D341Med (cell line): ENCODE results near the gene JUN.

Experiments used
- DNase-seq: peaks from one replicate; pipeline ENCODE4 v3.0.0; 2012; ENCODE audit warnings: low spot score

The JUN gene

DNA sequence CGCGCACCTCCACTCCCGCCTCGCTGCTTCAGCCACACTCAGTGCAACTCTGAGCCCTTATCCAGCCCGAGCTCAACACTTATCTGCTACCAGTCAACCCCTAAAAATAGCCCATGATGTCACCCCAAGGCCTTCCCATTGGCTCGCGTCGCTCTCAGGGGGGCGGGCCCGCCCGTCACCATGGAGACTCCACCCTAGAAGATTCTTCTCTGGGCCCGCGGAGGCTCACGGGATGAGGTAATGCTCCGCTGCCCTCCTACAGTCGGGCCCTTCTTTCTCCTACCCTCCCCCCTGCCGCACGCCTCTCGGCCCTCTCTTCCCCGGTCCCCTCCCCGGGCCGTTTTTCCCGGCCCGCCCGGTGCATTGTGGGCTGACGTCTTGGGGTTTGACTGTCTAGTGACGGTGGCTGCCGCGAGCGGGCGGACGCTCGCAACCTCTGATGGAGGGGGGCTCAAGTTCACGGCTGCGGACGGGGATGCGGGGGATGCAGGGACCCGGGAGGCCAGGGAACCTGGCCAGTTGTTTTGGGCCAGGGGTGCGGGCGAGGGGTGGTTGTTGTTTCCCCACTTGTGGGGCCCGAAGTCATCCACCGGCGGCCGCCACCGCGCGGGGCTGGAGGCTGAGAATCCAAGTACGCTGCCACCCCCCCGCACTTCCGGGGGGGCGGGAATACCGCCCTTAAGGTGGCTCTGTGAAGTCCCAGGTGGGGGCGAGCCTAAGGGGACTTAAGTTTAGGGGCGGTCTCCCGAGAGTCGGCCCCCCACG, at the start of gene JUN:
TSS of gene JUN (minus strand) at position 55 of the 765 bp plus-strand sequence. CDS start 977 bp downstream, outside the sequence.
- peak; percentile 94 for DNase-seq

DNA sequence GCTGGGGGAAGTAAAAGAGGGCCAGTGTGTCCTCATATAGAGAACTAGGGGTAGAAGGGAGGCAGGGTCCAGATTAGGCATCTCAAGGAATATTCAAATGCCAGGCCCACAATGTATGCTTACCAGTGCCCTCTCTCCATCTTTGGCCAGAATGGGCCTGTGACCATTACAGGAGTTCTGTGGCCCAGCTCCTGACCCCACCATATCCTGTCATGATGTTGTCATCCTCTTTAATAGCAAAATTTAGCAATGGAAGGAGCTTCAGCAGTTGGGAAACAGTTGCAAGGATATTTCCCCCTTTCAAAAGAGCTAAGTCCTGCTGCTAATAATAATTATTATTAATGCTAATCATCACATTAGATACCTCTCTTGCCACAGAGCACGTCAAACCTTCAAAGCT, 49.3 kb upstream of the JUN start:
- no peak for DNase-seq

DNA sequence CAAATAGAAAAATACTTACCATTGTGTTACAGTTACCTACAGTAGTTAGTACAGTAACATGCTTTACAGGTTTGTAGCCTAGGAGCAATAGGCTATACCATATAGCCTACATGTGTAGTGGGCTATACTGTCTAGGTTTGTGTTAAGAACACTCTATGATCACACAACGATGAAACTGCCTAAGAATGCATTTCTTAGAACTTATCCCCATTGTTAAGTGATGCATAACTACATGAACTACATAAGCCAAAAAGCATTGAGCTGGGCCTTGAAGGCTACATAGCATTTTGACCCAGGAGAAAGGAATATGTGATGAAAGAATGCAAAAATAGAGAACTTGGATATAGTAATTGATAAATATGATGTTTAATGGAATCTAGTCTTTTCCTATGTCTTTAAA, 46.4 kb upstream of the JUN start:
- DNase-seq, result no peak

DNA sequence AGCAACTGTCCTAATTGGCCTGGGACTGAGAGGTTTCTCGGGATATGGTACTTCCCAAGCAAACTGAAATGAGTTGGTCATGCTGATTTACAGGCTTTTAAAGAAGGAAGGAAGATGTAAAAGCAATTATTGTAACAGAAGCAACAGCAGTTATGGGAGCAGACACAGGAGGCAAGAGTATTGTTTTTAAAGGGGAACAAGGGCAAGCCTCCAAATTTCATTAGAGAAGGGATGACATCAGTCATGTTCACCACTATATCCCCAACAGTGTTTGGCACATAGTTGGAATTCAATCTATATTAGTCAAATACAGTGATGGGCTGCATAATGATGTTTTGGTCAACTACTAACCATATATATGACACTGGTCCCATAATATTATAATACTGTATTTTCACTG, 46.0 kb upstream of the JUN start:
- no peak for DNase-seq

DNA sequence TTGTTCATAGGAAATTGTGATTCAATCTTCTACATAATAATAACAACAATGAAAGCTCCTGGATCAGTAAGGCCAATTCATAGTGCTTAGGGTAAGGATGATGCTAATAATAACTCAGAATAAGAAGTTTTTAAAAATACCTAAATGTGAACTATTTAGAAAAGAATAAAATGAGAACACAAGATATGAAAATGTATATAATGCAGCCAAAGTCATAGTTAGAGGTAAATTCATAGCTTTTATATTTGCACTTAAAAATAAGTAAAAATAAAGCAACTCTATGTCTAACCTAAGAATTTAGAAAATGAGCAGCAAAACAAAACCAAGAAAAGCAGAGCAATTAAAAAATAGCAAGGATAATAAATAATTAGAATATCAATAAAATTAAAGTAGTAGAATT, 43.5 kb upstream of the JUN start:
- DNase-seq, result no peak

DNA sequence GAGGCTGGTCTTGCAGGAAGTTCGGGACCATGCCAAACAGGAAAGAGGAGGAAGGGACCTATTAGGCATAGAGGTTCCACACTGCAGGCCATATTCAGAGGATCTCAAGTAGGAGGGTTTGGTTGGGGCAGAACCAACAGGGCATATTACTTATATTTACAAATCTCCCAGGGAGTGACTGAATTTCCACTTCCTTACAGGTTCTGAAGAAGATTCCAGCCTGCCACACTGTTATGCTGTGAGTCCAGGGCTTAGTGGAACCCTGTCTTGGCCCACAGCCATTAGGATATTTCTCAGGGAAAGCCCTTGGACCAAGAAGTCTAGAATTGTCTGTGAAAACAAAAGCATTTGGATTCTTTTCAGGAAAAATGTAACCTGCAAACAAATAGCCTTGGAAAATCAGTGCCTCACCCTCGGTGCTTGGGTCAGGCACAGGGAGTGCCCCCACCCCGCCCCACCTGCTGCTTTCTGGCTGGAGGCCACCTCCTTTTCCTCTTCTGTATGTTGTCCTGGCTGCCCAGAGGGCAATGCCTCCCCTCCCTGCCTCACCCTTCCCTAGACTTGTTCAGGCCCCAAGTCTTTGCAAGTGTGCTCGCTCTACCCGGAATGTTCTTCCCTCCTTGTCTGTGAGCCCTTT, 41.0 kb upstream of the JUN start:
- no peak for DNase-seq

DNA sequence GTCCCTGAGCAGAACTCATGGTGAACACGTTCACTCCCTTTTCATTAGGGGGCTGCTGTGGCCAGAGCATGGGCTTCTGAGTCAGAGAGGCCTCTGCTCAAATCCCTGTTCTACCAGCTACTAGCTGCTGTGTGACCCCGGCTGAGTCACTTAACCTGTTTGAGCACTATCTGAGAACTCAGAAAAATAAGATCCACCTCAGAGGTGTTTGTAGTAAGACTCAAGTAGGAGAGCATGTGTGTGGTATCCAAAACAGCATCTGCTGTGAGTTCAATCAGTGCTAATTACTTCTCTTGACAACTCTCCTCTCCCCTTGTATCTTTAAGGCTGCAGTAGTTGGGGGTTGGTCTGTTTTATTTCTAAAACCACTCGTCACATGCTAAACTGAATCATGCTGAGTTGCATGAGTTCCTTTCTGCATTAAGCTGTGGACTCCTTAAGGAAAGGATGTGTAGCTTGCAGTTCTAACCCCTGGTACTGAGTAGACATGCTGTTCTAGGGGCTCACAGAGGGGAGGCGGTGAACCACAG, 39.7 kb upstream of the JUN start:
- DNase-seq, result no peak

DNA sequence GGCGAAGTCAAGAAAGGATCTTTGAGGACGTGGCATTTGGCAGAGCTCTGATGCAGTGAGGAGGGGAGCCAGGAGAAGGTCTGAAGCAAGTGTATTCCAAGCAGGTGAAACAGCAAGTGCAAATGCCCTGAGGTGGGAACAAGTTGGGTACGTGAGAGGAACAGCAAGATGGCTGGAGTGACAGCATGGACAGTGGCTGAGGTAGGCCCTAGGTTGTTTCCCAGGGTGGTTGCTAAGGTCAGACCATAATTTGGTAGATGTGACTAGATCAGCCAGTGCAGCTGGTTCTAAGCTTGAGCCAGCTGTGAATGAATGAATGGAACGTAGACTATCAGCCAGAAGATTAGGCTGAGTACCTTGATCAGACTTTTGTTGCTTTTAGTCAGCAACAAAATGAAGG, 37.5 kb upstream of the JUN start:
- DNase-seq, result no peak

DNA sequence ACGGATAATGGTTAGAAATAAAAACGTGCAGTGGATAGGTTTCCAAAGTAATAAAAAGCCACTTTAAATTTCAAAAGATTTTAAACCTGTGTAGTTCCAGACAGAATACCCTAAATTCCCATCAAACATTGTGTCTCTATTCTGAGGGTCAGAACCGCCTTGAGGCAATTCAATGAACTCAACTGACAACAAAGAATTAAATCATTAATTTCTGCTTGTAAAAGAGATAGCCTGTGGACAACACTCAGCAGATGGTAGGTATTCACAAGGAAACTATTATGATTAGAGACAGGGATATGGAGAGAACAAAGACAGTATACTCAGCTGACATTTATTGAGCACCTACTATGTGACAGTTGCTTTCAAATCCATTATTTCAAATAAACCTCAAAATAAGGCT, 35.1 kb upstream of the JUN start:
- DNase-seq, result no peak

DNA sequence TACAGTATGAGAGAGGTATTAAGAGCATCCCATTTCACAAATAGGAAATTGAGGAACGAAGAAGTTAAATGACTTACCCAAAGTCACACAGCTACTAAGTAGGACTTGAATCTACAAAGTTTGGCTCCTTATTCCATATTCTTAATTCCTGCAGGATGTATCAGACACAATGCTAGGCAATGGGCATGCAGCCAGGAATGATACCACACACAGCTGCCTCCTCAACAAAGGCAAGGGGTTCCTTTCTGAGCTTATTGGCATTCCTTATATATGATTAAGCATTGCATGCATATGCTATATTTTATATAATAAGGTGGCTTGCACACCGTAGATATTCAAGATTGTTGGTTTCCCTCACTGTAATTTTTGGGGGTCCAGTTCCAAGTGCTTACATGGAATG, 34.2 kb upstream of the JUN start:
- DNase-seq, result no peak

DNA sequence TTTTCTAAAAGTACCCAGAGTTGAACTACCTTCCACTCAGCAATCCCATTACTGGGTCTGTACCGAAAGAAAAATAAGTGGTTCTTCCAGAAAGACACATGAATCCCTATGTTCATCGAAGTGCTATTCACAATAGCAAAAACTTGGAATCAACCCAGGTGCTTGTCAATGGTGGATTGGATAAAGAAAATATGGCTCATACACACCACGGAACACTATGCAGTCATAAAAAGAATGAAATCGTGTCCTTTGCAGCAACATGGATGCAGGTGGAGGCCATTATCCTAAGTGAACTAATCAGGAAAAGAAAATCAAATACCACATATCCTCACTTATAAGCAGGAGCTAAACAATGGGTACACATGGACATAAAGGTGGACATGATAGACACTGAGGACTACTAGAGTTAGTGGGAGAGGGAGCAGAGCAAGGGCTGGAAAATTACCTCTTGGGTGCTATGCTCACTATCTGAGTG, 32.9 kb upstream of the JUN start:
- DNase-seq, result no peak

DNA sequence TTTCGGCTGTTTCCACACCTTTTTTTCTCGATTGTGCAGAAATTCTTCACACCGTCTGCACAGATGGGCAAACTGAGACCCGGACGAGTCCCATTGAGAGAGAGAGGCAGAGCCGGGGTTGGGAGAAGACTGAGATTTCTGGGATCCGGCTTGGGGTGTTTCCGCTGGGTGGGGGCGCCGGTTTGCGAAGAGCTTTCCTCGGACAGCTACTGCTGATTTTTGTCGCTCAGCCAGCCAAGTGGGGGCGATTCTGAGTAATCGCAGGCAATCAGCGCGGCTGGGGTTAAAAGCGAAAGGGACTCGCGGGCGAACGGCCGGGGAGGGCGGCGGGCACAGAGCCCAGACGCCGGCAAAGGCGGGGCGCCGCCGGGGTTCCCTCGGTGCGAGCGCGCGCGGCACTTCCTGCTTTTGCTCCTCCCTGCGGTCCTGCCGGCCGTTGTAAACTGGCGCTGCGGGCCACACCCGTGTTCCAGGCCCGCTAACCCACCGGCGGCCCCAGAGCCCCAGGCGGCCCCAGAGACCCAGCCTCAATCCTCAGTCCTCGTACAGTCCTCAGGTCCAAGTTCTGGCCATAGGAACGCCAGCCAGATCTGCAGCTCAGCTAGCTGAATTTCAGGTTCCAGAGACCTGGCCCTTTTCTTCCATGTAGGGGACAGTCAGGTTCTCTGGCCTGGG, 32.4 kb upstream of the JUN start:
- peak; percentile 70 for DNase-seq

DNA sequence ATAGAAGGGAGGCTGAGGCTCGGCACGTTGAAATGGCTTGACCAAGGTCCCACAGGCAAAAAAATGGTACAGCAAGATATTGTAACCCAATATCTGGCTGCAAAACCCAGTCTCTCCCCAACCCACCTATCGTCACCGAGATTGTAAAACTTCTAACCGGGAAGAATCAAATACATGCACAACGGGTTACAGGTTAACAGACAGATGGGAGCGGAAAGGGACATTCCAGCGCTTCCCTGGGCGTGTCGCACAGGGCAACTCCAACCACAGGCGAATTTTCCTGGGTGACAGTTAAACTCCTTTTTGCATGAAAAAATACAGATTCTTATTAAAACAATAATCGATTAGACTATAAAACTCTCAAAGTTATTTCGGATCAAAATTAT, 31.8 kb upstream of the JUN start:
- DNase-seq, result no peak

DNA sequence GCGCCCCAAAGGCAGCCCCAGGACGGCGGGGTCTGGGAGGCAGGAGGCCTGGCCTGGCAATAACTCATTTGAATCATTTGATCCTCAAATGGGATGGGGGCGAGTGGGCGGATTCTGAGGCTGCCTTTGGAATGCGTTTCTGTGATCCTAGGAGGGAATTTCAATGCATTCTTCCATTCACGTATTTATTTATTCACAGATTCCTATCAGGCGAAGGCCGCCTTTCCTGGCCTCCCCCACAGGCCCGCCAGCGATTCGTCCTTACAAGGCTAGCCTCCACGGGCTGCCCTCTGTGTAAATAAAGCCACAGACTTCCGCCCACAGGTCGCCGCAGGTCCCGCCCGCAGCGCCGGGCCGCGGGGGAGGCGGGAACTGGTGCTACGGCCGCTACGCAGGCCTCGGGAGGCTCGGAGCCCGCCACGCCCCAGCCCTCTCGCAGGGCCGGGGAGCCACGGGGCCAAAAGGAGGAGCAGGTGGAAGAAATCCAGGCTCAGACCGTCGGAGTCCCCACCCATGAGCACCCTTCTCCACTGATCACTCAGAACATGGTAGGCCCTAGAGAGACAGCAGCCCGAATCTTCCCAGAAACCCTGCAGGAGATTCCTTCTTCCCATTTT, 31.3 kb upstream of the JUN start:
- DNase-seq, result peak; percentile 30

DNA sequence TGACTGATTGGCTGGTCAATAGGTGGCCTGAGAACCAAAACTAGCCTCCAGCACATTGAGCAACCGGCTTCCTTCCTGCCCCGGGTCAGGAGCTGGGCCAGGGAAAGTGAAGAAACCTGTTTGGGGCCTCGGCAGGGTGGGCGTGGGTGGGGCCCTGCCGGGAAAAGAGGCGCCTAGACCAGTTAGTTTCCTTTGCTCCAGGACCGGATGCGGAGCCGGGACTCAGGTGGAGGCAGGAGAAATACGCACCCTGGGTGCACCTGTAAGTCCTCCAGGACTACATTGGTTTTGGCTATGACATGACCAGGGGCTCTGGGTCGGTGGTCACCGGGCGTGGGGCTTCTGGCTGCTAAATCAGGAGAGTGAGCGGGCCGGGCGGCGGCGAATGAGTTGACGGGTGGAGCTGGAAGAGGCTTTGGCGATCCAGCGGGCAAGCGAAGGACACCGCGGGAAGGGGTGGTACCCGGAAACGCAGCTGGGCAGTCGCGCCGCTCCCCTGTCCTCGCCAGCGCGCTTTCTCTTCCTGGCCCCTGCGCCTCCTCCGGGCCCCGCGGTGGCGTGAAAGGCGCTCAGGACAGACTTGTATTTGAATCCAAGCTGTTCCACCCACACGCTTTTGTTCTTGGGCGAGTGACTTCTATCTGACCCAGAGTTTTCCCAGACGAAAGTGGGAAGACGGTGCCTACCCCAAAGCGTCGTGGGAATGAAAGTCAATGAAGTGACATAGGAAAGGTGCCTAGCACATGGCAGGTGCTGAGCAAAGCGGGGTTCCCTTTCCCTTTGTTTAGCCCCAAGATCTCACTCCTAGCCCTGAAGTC, 30.6 kb upstream of the JUN start:
- DNase-seq, result no peak

DNA sequence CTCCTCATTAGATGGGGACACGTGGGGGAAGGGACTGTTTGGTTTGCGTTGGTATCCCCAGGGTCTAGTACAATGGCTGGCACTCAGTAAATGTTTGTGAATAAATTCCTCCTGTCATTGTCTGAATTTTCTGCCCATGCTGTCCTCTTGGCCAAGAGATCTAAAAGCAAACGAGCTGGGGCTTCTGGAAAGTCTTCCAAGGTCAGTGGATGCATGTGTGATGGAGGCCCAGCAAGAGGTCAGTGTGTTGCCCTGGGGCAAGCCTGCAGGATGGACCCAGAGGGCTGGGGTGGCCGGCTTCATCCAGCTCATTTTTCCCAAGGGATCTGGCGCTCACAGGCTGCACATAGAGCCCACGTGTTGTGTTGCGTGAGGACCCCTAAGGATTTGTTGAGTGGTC, 30.0 kb upstream of the JUN start:
- DNase-seq, result no peak

DNA sequence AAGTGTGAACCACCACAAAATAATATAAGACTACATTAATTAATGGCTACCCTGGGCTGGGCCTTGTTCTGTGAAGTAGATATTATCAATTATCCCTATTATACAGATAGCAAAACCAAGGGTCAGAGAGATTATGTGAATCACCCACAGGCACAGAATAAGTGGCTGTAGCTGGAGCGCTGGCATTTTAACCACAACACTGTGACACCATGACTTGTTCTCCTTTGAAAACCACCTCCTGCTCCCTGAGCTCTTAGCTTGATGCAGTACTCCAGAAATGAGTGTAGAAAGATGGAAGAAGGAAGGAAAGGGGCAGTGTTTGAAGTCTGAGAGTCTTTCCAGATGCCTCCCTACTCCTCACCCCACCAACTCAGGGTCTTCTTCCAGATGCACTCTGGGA, 29.5 kb upstream of the JUN start:
- no peak for DNase-seq

DNA sequence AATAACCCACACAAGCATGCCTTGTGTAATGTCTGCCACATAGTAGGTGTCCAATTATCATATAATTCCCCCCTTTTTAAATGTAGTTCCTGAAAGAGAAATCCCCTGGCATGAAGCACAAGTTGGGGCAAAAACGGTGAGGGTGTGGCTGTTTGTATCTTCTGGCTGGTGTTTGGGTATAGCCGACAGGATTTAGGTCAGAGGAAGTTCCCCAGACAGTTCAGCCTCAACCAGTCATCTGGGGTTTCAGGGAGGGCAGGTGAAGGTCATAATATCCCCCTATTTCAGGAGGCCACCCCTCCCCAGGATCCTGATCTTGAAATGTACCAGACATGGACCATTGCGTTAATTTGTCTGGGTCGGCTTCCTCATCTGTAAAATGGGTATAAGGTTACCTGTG, 29.1 kb upstream of the JUN start:
- DNase-seq, result no peak

DNA sequence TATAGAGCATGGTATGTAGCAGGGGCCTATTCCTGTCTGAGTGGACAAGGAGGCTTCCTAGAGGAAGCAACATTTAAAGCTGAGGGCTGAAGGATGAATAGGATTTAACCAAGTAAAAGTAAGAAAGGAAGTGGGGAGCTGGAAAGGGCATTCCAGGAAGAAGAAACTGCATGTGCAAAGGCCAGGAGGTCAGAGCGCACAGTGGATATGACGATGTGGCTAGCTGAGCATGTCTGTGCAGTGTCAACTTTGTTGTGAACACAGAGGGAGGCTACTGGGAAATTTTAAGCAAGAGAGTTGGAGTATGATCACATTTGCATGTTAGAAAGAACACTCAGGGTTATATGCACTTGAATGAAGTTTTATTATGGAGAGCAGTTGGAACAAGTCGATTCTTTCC, 28.6 kb upstream of the JUN start:
- DNase-seq, result no peak

DNA sequence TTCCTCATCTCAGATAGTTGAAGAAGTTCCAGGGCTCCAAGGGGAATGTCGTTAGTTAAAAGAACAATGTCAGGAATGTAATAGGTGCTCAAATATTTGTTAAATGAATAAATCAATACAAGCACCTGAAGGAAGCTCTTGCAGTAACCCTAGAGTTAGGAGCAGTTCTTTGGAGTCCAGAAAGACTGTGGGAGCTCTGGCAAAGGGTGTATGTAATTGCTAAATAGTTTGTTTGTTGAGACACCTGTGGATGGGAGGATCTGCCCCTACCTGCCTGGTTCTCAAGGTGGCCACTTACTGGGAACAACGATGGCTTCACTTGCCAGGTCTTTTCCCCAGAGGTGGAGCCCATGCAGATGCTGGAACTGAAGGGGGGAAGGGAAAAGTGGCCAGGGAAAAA, 27.5 kb upstream of the JUN start:
- no peak for DNase-seq

DNA sequence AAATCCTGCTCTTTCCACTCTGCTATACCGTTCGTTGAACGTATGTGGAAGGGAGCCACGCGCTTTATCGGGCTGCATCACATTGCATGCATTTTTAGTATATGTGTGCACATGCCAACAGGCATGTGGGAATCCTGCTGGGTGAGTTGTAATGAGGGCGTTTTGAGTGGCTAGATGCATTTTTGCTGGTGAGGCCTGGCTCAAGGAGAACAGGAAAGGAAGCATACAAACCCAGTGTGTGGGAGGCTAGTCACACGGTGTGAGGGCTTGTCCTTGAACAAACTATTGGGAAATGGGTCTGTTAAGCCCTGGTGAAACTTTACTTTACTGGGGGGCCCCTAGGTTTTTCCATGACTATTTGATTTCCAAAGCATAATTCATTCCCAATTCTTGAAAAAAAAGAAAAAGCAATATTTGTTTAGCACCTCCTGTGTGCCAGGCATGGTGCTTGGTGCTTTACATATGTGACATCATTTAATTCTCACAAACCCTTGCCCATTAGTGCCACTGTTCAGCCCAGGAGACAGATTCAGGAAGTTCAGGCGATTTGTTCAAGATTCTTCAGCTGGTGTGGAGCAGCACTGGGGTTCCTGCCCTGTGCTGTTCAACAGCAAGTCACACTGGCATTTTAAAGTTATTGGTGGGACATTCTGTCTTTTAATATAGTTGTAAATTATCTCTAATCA, 25.6 kb upstream of the JUN start:
- DNase-seq, result no peak
